Jurkat, Clone E6-1 (cell line): ENCODE data around the gene LMTK3.
A peak's percentile ranks its signal among the peaks of the same experiment; 100 is the strongest.
"Not testable (repeated sequence)": the region's sequence is repeated elsewhere in the genome, so short reads cannot be mapped to it uniquely, and the experiment has no call there.

Source experiments
- DNase-seq: peaks from one replicate; pipeline ENCODE4 v3.0.0-alpha.2; 2011; ENCODE audit warnings: low read depth, low spot score
- H3K4me3 ChIP-seq: 2 replicates; pipeline ENCODE4 v1.5.1; 2011; ENCODE audit warnings: mild to moderate bottlenecking, low read length, control low read depth, moderate library complexity

Gene LMTK3

GRCh38 chr19:48540110-48540509, 28.5 kb upstream of the LMTK3 start:
- no peak for DNase-seq
- no peak overlapping the region for H3K4me3 ChIP-seq

DNA sequence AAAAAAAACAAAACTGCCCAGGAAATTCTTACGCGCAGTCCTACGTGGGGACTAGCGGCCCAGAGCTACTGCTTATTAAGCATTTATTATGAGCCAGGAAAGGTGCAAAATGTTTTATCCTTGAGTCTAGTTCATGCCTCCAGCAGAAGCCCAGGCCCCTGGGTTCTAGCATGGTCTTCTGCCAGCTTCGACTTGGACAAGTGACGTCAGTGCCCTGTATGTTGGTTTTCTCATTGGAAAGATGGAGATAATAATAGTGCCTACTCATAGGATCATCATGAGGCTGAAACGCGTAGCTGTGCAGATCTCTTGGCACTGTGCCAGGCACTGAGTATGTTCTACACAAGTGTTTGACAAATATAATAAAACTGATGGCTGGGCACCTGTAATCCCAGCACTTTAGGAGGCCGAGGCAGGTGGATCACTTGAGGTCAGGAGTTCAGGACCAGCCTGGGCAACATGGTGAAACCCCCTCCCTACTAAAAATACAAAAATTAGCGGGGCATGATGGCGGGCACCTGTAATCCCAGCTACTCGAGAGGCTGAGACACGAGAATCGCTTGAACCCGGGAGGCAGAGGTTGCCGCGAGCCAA, 28.0 kb upstream of the LMTK3 start:
- no peak overlapping the region for H3K4me3 ChIP-seq
- no peak for DNase-seq

DNA sequence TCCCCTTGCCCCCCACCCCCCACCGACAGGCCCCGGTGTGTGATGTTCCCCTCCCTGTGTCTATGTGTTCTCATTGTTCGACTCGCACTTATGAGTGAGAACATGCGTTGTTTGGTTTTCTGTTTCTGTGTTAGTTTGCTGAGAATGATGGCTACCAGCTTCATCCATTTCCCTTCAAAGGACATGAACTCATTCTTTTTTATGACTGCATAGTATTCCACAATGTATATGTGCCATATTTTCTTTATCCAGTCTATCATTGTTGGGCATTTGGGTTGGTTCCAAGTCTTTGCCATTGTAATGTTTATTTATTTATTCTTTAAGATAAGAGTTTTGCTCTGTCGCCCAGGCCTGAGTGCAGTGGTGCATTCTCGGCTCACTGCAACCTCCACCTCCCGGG, 26.4 kb upstream of the LMTK3 start:
- not testable (repeated sequence) for DNase-seq, H3K4me3 ChIP-seq

DNA sequence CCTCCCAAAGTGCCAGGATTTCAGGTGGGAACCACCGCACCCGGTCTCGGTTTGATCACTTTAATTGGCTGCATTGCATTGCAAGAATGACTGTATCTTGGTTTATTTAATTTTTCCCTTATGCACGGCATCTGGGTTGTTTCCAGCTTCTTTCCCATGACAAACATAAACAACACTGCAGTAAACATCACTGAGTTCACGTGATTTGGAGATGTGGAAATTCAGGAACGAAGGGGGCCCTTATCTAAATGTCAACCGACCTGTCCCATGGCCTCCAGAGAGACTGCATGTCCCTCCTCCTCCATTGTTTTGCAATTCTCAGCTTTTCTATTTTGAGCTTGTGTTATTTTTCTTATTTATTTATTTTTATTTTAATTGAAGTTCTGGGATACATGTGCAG, 25.9 kb upstream of the LMTK3 start:
- DNase-seq: no peak
- no peak overlapping the region for H3K4me3 ChIP-seq

GRCh38 chr19:48533770-48534169, 22.1 kb upstream of the LMTK3 start:
- H3K4me3 ChIP-seq: no peak overlapping the region

GRCh38 chr19:48530770-48531169, 19.1 kb upstream of the LMTK3 start:
- H3K4me3 ChIP-seq: no peak overlapping the region
- DNase-seq: no peak

More at GRCh38 chr19:48533770-48534169, 22.1 kb upstream of the LMTK3 start:
- no peak for DNase-seq

DNA sequence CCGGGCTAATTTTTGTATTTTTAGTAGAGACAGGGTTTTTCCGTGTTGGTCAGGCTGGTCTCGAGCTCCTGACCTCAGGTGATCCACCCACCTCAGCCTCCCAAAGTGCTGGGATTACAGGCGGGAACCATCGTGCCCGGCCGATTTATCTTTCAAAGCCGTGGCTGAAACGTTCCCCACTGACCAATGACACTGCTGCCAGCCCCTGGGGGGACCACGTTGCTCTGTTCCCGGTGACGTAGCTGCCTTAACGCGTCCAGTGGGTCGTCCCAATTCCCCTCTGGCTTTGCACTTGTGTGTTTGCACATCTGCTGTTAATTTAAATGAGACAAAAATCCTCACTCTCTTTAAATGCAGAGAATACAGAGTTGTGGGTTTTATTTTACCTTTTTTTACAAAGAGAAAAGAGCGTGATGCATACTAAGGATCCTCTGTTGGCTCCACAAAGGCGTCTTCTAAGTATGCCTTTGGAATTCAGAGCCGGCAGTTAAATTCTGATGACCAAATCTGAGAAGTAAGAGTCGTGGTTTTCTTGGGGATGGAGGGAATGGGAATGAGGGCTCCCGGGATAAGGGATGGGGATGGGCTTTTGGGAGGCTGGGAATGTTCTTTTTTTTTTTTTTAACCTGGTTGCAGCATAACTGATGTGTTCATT, 18.6 kb upstream of the LMTK3 start:
- no peak for DNase-seq

GRCh38 chr19:48529156-48529555, 17.5 kb upstream of the LMTK3 start:
- no peak for DNase-seq
- no peak overlapping the region for H3K4me3 ChIP-seq

More for the DNA sequence above, 18.6 kb upstream of the LMTK3 start:
- no peak overlapping the region for H3K4me3 ChIP-seq

DNA sequence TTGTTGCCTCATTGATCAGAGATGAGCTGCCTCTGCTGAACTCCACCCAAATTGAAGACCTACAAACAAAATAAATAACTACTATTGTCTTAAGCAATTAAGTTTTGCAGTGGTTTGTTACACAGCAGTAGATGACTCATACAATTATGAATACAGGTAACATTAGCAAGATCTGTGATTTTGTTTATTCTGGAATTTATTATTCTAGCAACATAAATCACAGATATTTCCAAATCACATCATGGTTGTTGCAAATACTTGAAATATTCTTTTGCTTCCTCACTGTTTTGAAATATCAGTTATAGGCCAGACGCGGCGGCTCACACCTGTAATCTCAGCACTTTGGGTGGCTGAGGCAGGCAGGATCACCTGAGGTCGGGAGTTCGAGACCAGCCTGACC, 13.1 kb upstream of the LMTK3 start:
- no peak for DNase-seq
- H3K4me3 ChIP-seq: no peak overlapping the region

DNA sequence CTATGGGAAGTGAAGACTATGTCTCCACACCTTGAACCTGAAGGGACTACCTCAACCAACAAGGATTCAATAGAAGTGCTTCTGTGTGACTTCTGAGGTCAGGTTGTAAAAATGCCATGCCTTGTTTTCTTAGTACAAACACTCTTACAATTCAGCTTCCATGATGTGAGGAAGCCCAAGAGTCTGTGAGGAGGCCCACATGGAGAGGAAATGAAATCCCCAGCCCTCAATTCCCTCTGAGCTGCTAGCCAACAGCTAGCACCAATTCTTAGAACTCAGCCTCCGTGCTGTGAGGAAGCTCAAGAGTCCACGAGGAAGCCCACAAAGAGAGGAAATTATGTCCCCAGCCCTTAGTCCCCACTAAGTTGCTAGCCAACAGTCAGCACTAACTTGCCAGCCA, 12.6 kb upstream of the LMTK3 start:
- H3K4me3 ChIP-seq: no peak overlapping the region
- no peak for DNase-seq

DNA sequence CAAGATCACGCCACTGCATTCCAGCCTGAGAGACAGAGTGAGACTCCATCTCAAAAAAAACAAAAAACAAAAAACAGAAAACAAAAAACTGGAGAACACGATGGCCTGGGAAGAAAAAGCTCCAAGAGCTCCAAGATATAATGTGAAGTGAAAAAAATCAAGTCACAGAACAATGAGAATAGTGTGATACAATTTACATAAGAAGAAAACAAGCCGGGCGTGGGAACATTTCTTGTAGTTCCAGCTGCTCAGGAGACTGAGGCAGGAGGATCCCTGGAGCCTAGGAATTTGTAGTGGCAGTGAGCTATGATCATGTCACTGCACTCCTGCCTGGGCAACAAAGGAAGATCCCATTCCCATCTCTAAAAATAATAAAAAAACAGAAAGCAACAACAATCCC, 8.5 kb upstream of the LMTK3 start:
- H3K4me3 ChIP-seq: no peak overlapping the region
- no peak for DNase-seq

GRCh38 chr19:48519426-48519825, 7.8 kb upstream of the LMTK3 start:
- DNase-seq, H3K4me3 ChIP-seq: not testable (repeated sequence)

GRCh38 chr19:48518207-48518606, 6.6 kb upstream of the LMTK3 start:
- H3K4me3 ChIP-seq: no peak overlapping the region
- no peak for DNase-seq

DNA sequence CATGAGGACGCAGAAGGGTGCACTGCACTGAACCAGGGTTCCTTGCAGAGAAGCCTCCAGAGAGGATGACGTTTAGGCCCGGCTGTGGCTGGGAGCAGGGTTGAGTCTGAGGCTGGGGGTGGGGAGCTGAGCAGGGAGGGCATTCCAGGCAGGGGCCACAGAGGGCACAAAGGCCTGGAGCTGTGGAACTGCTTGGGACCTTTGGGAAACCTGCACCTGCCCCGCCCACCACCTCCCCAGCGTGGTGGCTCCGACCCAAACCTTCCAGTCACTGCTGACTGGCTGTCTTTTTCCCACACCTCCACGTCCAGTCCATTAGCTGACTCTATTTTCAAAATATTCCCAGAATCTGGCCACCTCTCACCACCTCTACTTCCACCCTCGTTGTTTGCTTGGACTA, 4.9 kb upstream of the LMTK3 start:
- DNase-seq: no peak
- no peak overlapping the region for H3K4me3 ChIP-seq

GRCh38 chr19:48514123-48514458, 2.5 kb upstream of the LMTK3 start:
- no peak for DNase-seq
- H3K4me3 ChIP-seq: peak overlapping the region; percentile 75

DNA sequence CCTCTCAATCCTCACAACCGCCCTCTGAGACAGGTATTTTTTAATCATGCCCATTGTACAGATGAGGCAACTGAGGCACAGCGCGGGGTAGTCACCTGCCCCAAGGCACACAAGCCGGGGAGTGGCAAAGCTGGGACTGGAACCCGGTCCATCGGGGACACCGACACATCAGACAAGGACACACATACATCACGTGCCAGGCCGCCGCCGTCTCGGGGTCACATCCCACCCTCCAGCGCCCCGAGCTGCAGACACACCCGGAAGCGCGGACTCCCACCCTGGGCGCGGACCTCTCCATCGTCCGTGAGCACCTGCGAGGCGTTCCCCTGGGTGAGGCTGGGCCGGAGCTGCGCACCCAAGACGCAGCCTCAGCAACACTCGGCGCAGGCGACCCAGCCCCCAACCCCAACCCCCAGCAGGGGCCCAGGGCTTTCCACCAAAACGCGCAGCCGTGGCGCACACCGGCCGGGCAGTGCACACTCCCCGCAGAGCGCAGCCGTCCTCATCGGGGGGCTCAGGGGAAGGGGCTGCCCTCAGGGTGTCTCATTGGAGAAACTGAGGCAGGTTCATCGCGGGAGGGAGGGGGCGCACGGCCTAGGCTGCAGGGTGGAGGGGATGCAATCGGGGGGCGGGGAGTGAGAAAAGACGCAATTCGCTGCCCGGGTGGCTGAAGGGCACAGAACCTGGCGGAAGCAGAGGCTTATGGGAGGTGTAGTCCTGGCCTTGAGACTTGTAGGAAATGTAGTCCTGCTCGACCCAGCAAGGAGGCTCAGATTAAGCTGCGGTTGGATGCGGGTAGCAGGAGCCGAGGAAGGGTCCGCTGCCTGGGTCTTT, 1.9 kb upstream of the LMTK3 start:
- DNase-seq: peak; percentile 82
- peak overlapping the region; percentile 75 for H3K4me3 ChIP-seq

DNA sequence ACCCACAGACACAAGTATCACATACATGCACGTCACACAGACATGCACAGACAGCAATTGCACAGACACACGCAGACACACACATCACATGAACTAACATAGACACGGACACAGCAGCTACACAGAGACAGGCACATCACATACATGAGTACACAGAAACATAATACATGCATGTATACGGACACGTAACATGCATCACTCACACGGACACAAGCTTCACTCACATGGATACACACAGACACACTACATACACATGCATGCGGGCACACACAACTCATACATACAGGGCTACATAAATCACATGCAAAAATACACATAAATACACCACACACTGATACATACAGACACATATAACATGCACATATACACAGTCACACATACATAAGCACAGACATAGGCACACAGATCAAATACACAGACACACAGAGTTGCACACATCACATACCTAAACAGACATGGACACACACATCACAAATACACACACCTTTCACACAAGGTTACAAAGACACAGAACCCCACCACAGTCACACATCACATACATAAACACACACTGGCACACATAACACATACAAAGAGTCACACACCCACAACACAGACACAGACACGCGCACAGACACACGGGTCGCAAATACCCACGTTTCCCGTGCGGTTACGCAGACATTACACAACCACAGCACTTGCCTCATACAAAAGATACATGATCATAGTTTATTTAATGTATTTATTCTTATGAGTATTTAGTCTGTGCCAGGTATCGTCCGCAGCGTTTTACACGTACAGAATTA, 1.1 kb upstream of the LMTK3 start:
- no peak for DNase-seq
- H3K4me3 ChIP-seq: peak overlapping the region; percentile 75

GRCh38 chr19:48511321-48511731, 309 bp downstream of the LMTK3 start:
- peak overlapping the region; percentile 63 for H3K4me3 ChIP-seq
- no peak for DNase-seq

DNA sequence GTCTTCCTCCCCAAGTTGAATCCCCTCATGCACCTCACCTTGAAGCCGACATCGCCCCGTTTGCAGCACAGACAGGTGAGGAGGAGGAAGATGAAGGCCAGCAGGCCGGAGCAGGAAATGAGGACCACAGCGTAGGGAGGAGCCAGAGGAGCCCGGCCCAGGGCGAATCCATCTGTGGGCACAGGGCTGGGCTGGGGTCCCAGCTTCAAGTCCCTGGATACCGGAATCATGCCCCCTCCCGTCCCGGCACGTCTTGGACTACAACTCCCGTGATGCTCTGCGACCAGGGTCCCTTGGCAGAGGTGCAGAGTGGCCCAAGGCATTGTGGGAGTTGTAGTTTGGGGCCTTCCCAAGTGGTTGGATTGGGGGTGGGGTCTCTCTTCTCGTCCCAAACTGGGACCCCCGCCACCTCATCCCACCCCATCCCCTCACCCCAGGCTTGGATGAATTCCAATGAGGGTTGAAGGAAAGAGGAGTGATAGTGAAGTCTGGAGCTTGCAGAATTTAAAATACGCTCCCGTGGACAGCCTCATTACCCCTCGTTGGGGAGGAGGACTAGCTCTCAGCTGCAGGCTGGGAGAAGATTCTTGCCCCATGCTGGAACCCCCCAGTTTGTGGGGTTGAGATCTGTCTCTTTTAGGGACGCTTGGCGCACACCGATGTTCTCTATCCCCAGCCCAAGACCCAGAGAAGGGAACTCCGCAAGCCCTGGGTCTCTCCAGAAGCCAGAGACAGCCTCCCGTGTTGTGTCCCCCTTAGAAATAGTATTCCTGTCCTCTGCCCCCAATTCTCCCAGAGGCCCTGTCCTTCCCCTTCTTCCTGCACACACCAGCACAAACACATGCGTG, 990 bp downstream of the LMTK3 start:
- H3K4me3 ChIP-seq: peak overlapping the region; percentile 63

More for the DNA sequence above, 990 bp downstream of the LMTK3 start:
- peak; percentile 68 for DNase-seq
